Measurements from ENCODE around the gene SLC35F3. TPM values are rescaled to one million over a fixed set of nuclear protein-coding genes. Genes with fewer than 3 reads are reported as not detected.

SLC35F3 gene
- total RNA-seq, 1 experiment from 2014 or later: 19.1 TPM

- H3K9me3 ChIP-seq (ENCODE audit: control insufficient read depth, insufficient read depth, low read depth, low read length): no peaks in the 10 kb centered on the region
- peaks cover 16% of the 10 kb centered on the region for H3K36me3 ChIP-seq (ENCODE audit: control insufficient read depth, insufficient read depth, low read length)
- peaks cover 7% of the 10 kb centered on the region for H3K4me1 ChIP-seq (ENCODE audit: control insufficient read depth, insufficient read depth, low read length)
- ATAC-seq (peak; percentile 99), DNase-seq (ENCODE audit: low read depth, low spot score) (peak; percentile 89)
- TF ChIP-seq REST (IDR thresholded peaks at IDR 0.05; ENCODE audit: insufficient read depth in 1 of 2, low read depth in 2 of 2, low read length in 1 of 2) (peak in 1 of 2 experiments; percentile 41; a peak in 1 of 4 replicates), TCF7L2 (IDR thresholded peaks at IDR 0.05; ENCODE audit: low read depth, low read length) (peak; percentile 75), POLR2AphosphoS5 (IDR thresholded peaks at IDR 0.05; ENCODE audit: low read depth, low read length) (peak; percentile 98), SIN3A (IDR thresholded peaks at IDR 0.05; ENCODE audit: borderline replicate concordance, insufficient read depth, low read depth, low read length) (peak; percentile 70; the same call in 1 of the 2 replicates), CTCF (IDR thresholded peaks at IDR 0.05) (no peak)
- POLR2A ChIA-PET: interaction anchor here (0.6 to 0.9 kb wide), 2 partner anchors 53 to 341 kb away, joined by 4 read pairs; no protein-coding TSS in a partner anchor
- no TSS peak for BruUV-seq (replicated peaks)
- H3K4me3 ChIP-seq (ENCODE audit: low read depth in 2 of 2, low read length in 2 of 2): peak within 1 kb of the TSS; percentile 94 to 97
- in situ Hi-C loops (cut with HindIII; ENCODE audit: low pct_unique_long_range_greater_than_20kb, low sequenced_read_pairs): no loop called here
- H3K27ac ChIP-seq (ENCODE audit: low read length): peak within 1 kb of the TSS; percentile 99
- CTCF ChIA-PET: interaction anchor here (0.6 kb wide), 1 partner anchor 730 kb away, joined by 7 read pairs; no protein-coding TSS in a partner anchor
- no peaks in the 10 kb centered on the region for H3K27me3 ChIP-seq (ENCODE audit: control insufficient read depth, insufficient read depth, low read length)
- intact Hi-C loops (cut with micrococcal nuclease; ENCODE audit: unreplicated experiment): no loop called here
These were observed 468.8 kb downstream of the SLC35F3 start, which contains the start of gene COA6 for GRCh38 chr1:234373064-234373958. Gene COA6 (plus strand): TSS chr1:234373456. CDS start chr1:234373467, 11 bp downstream.

- ATAC-seq: no peak
- in situ Hi-C loops (cut with HindIII; ENCODE audit: low pct_unique_long_range_greater_than_20kb, low sequenced_read_pairs) (no loop called here), intact Hi-C loops (cut with micrococcal nuclease; ENCODE audit: unreplicated experiment) (no loop called here)
- no peak for DNase-seq (ENCODE audit: low read depth, low spot score)
- peaks cover 7% of the 10 kb centered on the region for H3K4me1 ChIP-seq (ENCODE audit: control insufficient read depth, insufficient read depth, low read length)
- TF ChIP-seq SIN3A (IDR thresholded peaks at IDR 0.05; ENCODE audit: borderline replicate concordance, insufficient read depth, low read depth, low read length): no peak
- no peak for TF ChIP-seq POLR2AphosphoS5 (IDR thresholded peaks at IDR 0.05; ENCODE audit: low read depth, low read length)
- BruUV-seq (replicated peaks): no TSS peak
- H3K9me3 ChIP-seq (ENCODE audit: control insufficient read depth, insufficient read depth, low read depth, low read length): no peaks in the 10 kb centered on the region
- H3K4me3 ChIP-seq (ENCODE audit: low read depth in 2 of 2, low read length in 2 of 2): peak overlapping the region; percentile 94 to 97
- peaks cover 16% of the 10 kb centered on the region for H3K36me3 ChIP-seq (ENCODE audit: control insufficient read depth, insufficient read depth, low read length)
- H3K27me3 ChIP-seq (ENCODE audit: control insufficient read depth, insufficient read depth, low read length): no peaks in the 10 kb centered on the region
- ChIA-PET POLR2A (interaction anchor here (0.6 to 0.9 kb wide), 2 partner anchors 53 to 341 kb away, joined by 4 read pairs; no protein-coding TSS in a partner anchor), CTCF (interaction anchor here (0.6 kb wide), 1 partner anchor 729 kb away, joined by 7 read pairs; no protein-coding TSS in a partner anchor)
- peak overlapping the region; percentile 99 for H3K27ac ChIP-seq (ENCODE audit: low read length)
These were observed 469.4 kb downstream of the SLC35F3 start for GRCh38 chr1:234373959-234374254.

Small RNAs within 50 kb of the gene (microRNA-seq; reads per million reads assigned to microRNA genes)
- gene MIR4671 (ENCODE audit: unreplicated experiment): 5.1 reads per million, percentile 14 among the genes with 10 or more reads in this experiment
